GM19043 (cell line): ENCODE measurements around the gene UVRAG.
"Not testable (repeated sequence)": the region's sequence is repeated elsewhere in the genome, so short reads cannot be mapped to it uniquely, and the experiment has no call there.

Experiments
- ATAC-seq: cut with Tn5 transposase; IDR thresholded peaks from one replicate; pipeline ENCODE4 v1.9.1; 2021; ENCODE audit warnings: low read depth; ENCODE audit not compliant: unreplicated experiment

UVRAG gene

GRCh38 chr11:75946531-75947530, 131.8 kb downstream of the UVRAG start:
- no peak for ATAC-seq

GRCh38 chr11:75949023-75949672, 134.1 kb downstream of the UVRAG start:
- ATAC-seq, result no peak

- no peak for ATAC-seq
Measured at GRCh38 chr11:75950141-75950540, 135.1 kb downstream of the UVRAG start.

- no peak for ATAC-seq
Measured at GRCh38 chr11:75954039-75954438, 139.0 kb downstream of the UVRAG start.

GRCh38 chr11:75955443-75955842, 140.4 kb downstream of the UVRAG start:
- no peak for ATAC-seq

GRCh38 chr11:75959540-75959939, 144.5 kb downstream of the UVRAG start:
- no peak for ATAC-seq

GRCh38 chr11:75964071-75964470, 149.1 kb downstream of the UVRAG start:
- no peak for ATAC-seq

GRCh38 chr11:75966537-75967287, 151.7 kb downstream of the UVRAG start:
- ATAC-seq, result no peak

GRCh38 chr11:75968021-75968625, 153.1 kb downstream of the UVRAG start:
- no peak for ATAC-seq

GRCh38 chr11:75969626-75970308, 154.8 kb downstream of the UVRAG start:
- ATAC-seq, result no peak

GRCh38 chr11:75973710-75974109, 158.7 kb downstream of the UVRAG start:
- ATAC-seq, result not testable (repeated sequence)

- not testable (repeated sequence) for ATAC-seq
Measured at GRCh38 chr11:75979075-75979474, 164.1 kb downstream of the UVRAG start.

- not testable (repeated sequence) for ATAC-seq
Measured at GRCh38 chr11:75979479-75980027, 164.5 kb downstream of the UVRAG start.

GRCh38 chr11:75980031-75980430, 165.0 kb downstream of the UVRAG start:
- ATAC-seq, result no peak

- ATAC-seq, result no peak
Measured at GRCh38 chr11:75981546-75981945, 166.5 kb downstream of the UVRAG start.

GRCh38 chr11:75982309-75982708, 167.3 kb downstream of the UVRAG start:
- no peak for ATAC-seq

GRCh38 chr11:75986966-75987365, 172.0 kb downstream of the UVRAG start:
- no peak for ATAC-seq

GRCh38 chr11:75993126-75993525, 178.1 kb downstream of the UVRAG start:
- no peak for ATAC-seq

- no peak for ATAC-seq
Measured at GRCh38 chr11:75994616-75995015, 179.6 kb downstream of the UVRAG start.
